ENCODE measurements around the gene MINDY4. TPM values are rescaled to one million over a fixed set of nuclear protein-coding genes. Genes with fewer than 3 reads are reported as not detected.

The MINDY4 gene
- total and polyA plus RNA-seq, 10 of the 15 experiments (the other 5 are each of a cell fraction or from before 2014, with no cell fraction given): 0.10 to 0.90 (median 0.40) TPM

GRCh38 chr7:30877015-30877769 lies 106.0 kb downstream of the MINDY4 start:
- Histone ChIP-seq H3K27me3 (replicated peaks in 1 of 2; ENCODE audit: control insufficient read depth in 2 of 2, insufficient read depth in 2 of 2, low read length in 1 of 2) (no peaks in the 10 kb centered on the region), H2AFZ (ENCODE audit: control insufficient read depth, low read depth, low read length) (no peak overlapping the region), H3K4me2 (ENCODE audit: control insufficient read depth, insufficient read depth) (no peak overlapping the region), H3K27ac (ENCODE audit: control insufficient read depth, insufficient read depth) (no peak overlapping the region), H4K20me1 (ENCODE audit: control insufficient read depth, insufficient read depth) (no peaks in the 10 kb centered on the region), H3K79me2 (ENCODE audit: control insufficient read depth, insufficient read depth, low read length) (no peaks in the 10 kb centered on the region), H3K4me1 (ENCODE audit: control insufficient read depth, insufficient read depth, low read length) (no peaks in the 10 kb centered on the region), H3K9me3 (replicated peaks; ENCODE audit: control insufficient read depth, insufficient read depth, low read length) (no peaks in the 10 kb centered on the region), H3K36me3 (ENCODE audit: control insufficient read depth in 2 of 2, insufficient read depth in 2 of 2, low read length in 1 of 2) (no peaks in the 10 kb centered on the region), H3K4me3 (no peak overlapping the region), H3K9ac (ENCODE audit: control insufficient read depth, insufficient read depth, low read length) (no peak overlapping the region)
- no TSS peak for BruUV-seq (replicated peaks)
- POLR2A ChIA-PET: no interaction called here
- RAD21 ChIA-PET (ENCODE audit: unreplicated experiment): interaction anchor here (0.6 kb wide), 1 partner anchor 129 kb away, joined by 3 read pairs; no protein-coding TSS in a partner anchor
- FAIRE-seq: no peak
- no peak for DNase-seq (ENCODE audit: low read depth, low spot score)
- in situ Hi-C loops (cut with MboI): no loop called here
- SMC1A ChIA-PET (ENCODE audit: uncharacterized antibody, unreplicated experiment): interaction anchor here (1.0 kb wide), 1 partner anchor 373 kb away, joined by 3 read pairs; no protein-coding TSS in a partner anchor
- intact Hi-C loops (cut with micrococcal nuclease; ENCODE audit: unreplicated experiment): no loop called here
- CTCF ChIA-PET: no interaction called here
- 38% methylated on average over 9 of the region's 9 CpGs for WGBS (ENCODE audit: insufficient coverage, insufficient replicate concordance, low lambda C conversion rate, missing lambda C conversion rate)
- TF ChIP-seq E2F4 (IDR thresholded peaks at IDR 0.05; ENCODE audit: low read depth, low read length) (no peak), POLR2A (IDR thresholded peaks at IDR 0.05; ENCODE audit: low read depth, low read length) (no peak), MEF2A (IDR thresholded peaks at IDR 0.05; ENCODE audit: insufficient read depth, low read depth, low read length) (no peak), ZNF207 (IDR thresholded peaks at IDR 0.05; ENCODE audit: borderline replicate concordance) (no peak), NFXL1 (IDR thresholded peaks at IDR 0.05; ENCODE audit: borderline replicate concordance) (no peak), RBBP5 (conservative IDR thresholded peaks at IDR 0.05) (no peak), RAD21 (IDR thresholded peaks at IDR 0.05; ENCODE audit: insufficient read depth, low read depth, low read length) (no peak), ZNF622 (IDR thresholded peaks at IDR 0.05) (no peak), RCOR1 (conservative IDR thresholded peaks at IDR 0.05; ENCODE audit: low read depth, low read length) (no peak)
- ATAC-seq: no peak
